Measurements from ENCODE around the gene WDR70.

DNA sequence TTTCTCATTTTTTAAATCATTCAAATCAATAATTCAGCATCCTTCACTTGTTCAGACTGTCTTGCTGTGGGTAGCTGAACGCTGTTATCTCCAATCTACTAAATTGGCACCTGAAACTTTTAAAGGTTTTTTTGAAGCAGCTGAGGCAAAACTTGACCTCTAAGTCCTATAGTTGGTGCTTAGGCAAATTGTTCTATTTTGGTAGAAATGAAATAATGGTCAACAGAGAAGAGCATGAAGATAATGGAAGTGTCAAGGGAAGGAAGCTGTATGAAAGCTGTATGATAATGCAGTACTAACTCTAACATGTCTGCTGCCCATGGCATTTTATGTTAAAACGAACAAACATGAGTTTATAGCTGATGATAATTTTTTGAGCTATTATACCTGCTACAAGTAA lies 322.8 kb downstream of the WDR70 start:
- TF ChIP-seq, protein P1, sequence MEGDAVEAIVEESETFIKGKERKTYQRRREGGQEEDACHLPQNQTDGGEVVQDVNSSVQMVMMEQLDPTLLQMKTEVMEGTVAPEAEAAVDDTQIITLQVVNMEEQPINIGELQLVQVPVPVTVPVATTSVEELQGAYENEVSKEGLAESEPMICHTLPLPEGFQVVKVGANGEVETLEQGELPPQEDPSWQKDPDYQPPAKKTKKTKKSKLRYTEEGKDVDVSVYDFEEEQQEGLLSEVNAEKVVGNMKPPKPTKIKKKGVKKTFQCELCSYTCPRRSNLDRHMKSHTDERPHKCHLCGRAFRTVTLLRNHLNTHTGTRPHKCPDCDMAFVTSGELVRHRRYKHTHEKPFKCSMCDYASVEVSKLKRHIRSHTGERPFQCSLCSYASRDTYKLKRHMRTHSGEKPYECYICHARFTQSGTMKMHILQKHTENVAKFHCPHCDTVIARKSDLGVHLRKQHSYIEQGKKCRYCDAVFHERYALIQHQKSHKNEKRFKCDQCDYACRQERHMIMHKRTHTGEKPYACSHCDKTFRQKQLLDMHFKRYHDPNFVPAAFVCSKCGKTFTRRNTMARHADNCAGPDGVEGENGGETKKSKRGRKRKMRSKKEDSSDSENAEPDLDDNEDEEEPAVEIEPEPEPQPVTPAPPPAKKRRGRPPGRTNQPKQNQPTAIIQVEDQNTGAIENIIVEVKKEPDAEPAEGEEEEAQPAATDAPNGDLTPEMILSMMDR (IDR thresholded peaks at IDR 0.05), result no peak
- no peak for TF ChIP-seq EP300 (IDR thresholded peaks at IDR 0.05)

All from suprapubic skin (tissue), 3 donors.